HCT116 (cell line): ENCODE results near the gene NBDY.
"Not testable (repeated sequence)": the region's sequence is repeated elsewhere in the genome, so short reads cannot be mapped to it uniquely, and the experiment has no call there.

Experiments used
- CTCF ChIP-seq, 3 experiments: fragments of 200-600 bp in 1 of 3; sonication (generic) in 1 of 3; IDR thresholded peaks in 2 of 3; conservative IDR thresholded peaks in 1 of 3; 2 replicates each; pipeline ENCODE4 v1.5.1; 2012 to 2017; ENCODE audit warnings: low read depth in 2 of 3, low read length in 2 of 3, antibody characterized with exemption in 1 of 3, borderline replicate concordance in 1 of 3, control low read depth in 1 of 3, mild to moderate bottlenecking in 1 of 3, mixed read lengths in 1 of 3, mixed run types in 1 of 3, moderate library complexity in 1 of 3; ENCODE audit not compliant: insufficient read depth in 1 of 3
- POLR2A ChIP-seq: IDR thresholded peaks from 2 replicates; pipeline ENCODE4 v1.7.0; 2011; ENCODE audit warnings: borderline replicate concordance; ENCODE audit not compliant: insufficient read depth, insufficient read length; ENCODE audit errors: extremely low read depth
- POLR2AphosphoS5 ChIP-seq: IDR thresholded peaks from 2 replicates; pipeline ENCODE4 v1.6.1; 2011; ENCODE audit warnings: mild to moderate bottlenecking, low read depth, low read length, moderate library complexity

- not testable (repeated sequence) for TF ChIP-seq CTCF (IDR thresholded peaks at IDR 0.05 in 2 of 3, conservative IDR thresholded peaks at IDR 0.05 in 1 of 3; ENCODE audit: borderline replicate concordance in 1 of 3, insufficient read depth in 1 of 3, low read depth in 2 of 3, low read length in 2 of 3); POLR2AphosphoS5; POLR2A
Observed at GRCh38 chrX:56780681-56781649, 51.9 kb downstream of the NBDY start.
